GM19324 (cell line): ENCODE results near the gene FHDC1.

ENCODE experiments used
- ATAC-seq: cut with Tn5 transposase; IDR thresholded peaks from one replicate; pipeline ENCODE4 v1.9.1; 2021; ENCODE audit warnings: mild to moderate bottlenecking, moderate library complexity; ENCODE audit not compliant: unreplicated experiment, low FRiP score

FHDC1 gene

DNA sequence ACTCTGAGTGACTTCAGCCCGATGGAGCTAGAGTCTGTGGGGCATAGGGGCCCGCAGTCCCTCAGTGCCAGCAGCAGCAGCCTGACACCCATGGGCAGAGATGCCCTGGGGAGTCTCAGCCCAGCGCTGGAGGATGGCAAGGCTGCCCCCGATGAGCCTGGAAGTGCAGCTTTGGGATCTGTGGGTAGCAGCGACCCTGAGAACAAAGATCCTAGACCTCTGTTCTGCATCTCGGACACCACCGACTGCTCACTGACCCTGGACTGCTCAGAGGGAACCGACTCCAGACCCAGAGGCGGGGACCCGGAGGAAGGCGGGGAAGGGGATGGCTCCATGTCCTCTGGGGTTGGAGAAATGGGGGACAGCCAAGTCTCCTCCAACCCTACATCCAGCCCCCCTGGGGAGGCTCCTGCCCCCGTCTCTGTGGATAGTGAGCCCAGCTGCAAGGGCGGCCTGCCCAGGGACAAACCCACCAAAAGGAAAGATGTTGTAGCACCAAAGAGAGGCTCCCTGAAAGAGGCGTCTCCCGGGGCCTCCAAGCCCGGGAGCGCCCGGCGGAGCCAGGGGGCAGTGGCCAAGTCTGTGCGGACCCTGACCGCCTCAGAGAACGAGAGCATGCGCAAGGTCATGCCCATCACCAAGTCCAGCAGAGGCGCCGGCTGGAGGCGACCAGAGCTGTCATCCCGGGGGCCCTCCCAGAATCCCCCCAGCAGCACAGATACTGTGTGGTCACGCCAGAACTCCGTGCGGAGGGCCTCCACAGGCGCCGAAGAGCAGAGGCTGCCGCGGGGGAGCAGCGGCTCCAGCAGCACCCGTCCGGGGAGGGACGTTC, 39.5 kb downstream of the FHDC1 start:
- no peak for ATAC-seq

DNA sequence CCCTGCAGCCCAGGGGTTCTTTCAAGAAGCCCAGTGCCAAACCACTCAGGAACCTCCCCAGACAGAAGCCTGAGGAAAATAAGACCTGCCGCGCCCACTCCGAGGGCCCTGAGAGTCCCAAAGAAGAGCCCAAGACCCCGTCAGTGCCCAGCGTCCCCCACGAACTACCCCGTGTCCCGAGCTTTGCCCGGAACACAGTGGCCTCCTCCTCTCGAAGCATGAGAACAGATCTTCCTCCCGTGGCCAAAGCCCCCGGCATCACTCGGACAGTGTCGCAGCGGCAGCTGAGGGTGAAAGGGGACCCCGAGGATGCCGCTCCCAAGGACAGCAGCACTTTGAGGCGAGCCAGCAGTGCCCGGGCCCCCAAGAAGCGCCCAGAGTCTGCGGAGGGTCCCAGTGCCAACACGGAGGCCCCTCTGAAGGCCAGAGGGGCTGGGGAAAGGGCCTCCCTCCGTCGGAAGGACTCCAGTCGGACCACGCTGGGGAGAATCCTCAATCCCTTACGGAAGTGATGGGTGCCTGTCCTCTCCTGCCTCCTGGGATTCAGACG, 40.2 kb downstream of the FHDC1 start:
- no peak for ATAC-seq

- no peak for ATAC-seq
Observed at GRCh38 chr4:152979731-152980330, 43.7 kb downstream of the FHDC1 start.

GRCh38 chr4:152981278-152981677, 45.2 kb downstream of the FHDC1 start:
- no peak for ATAC-seq

GRCh38 chr4:152981842-152982241, 45.7 kb downstream of the FHDC1 start:
- no peak for ATAC-seq

DNA sequence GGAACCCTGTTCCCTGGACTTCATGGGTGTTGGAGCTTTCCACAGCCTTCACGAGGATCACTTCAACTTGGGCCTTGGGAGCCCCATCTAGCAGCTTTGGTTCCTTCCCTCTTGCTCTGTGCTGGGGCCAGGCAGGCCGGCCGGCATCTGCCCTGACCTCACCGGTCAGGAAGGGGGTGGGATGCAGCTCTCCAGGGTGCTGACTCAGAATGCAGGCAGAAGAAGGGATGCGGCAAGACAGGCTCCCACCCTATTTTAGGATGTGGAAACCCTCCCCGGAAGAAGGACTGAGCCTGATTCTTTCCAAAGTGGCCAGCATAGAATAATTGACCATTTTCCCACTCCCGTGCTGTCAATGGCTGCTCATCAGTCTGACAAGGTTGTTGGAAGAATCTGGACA, 47.1 kb downstream of the FHDC1 start:
- ATAC-seq = no peak

DNA sequence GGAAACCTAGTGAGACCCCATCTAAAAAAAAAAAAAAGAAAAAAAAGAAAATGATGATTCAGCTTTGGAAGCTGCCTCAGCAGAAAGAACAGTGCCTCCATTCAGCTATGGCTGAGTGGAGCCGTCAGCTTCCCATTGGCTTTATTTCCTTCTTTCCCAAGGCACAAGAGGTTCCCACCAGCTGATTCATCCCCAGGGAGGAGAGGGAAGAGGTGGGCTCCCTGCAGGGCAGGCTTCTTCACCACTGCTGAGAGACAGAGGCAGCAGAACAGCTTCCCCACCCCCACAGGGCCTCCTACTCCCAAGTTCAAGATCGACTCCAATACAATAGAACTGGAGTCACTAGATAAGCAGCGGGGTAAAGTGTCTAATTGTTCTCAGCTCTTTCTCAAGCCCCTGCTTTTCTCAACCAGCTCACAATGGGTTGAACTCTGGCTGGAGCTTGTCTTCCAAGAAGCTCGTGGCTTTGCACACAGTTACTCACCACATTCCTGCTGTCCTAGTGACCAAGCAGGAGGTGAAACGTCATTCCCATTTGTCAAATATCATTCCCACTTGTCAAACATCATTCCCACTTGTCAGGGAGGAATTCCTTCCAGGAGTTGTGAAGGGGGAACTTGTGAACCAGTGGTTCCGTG, 47.8 kb downstream of the FHDC1 start:
- ATAC-seq = no peak

DNA sequence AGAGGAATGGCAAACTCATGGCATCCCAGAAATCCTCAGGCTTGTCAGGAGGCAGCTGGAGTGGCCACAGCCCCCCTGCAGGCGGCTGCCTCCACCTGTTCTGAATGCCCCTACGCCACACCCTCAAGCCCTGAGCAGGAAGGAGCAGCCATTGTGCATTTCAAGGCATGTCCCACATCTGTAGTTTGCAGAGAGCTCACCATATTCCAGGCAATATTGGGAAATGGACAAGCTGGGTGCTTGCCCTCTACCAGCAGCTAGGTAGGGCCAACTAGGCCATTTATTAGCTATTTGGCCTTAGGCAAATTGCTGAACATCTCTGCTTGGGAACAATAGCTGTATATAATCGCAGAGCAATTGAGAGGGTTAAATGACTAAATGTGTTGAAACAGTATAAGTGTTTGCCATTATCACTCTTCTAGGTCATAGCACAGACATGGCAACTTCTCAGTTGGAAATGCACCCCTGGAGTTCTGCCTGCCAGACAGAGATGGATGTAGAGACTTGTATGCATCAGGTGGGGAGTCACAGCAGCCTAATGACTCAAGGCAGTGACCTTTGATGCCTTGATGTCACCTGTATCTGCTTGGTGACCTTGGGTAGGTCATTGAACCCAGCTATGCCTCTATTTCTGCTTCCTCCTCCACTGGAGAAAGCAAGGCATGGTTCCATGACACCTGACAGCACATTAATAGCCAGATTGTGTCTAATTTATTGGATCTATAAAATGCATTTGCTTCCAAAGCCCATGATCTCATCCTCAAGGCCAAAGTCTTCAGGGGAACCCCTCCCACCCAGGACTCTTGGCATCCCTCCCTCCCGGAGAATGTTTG, 52.8 kb downstream of the FHDC1 start:
- no peak for ATAC-seq

GRCh38 chr4:152989554-152989970, 53.4 kb downstream of the FHDC1 start:
- no peak for ATAC-seq

GRCh38 chr4:152990471-152991131, 54.5 kb downstream of the FHDC1 start:
- no peak for ATAC-seq

DNA sequence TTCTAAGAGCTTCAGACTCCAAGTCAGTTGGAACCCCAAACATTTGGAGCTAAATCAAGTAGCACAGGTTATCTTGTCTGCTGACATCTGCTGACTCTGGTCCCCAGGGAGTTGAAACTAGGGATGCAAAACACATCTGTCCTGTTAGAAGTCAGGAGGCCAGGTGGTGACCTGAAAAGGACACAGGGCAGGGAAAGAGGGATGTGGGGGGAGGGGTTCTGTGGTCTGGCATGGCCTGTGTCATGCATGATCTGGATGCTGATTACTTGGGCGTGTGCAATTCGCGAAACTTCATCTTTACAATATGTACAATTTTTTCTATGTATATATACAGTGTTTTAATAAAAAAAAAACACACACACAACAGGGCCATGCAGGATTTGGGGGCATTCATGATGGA, 55.3 kb downstream of the FHDC1 start:
- no peak for ATAC-seq

GRCh38 chr4:152992027-152992426, 55.9 kb downstream of the FHDC1 start:
- no peak for ATAC-seq

DNA sequence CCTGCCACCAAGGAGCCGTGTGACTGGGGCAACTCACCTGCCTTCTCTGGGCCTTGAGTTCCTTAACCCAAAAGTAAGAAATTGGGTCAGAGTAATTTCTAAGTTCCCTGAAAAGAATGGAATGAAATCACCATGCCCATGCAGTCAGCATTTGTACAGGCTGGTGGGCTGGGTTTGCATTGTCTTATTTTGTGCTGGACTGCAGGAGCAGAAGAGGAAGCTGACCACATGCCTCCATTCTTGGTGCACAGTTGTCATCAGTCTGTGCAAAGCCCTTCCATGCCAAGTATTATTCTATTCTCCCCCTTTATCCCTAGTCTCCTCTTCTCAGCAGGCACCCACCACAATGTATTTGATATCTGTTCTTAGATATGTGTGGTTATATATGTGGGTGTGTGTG, 56.3 kb downstream of the FHDC1 start:
- no peak for ATAC-seq

DNA sequence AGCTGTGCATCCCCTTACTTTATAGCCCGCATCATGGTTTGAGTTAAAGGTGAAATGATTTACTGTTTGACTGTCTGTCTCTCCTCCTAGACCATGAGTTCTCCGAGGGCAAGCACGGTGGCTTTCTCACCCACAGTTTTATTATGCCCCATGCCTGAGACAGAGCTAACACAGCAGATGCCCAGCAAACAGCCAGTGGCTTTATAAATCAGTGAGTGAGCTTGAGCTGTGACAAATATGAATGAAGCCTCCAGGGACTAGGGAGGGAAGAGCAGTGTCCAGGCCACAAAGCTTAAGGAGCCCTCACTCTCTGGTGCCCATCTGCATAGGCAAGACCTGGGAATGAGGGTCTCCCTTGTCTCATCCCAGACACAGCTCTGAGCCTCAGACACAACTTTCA, 57.9 kb downstream of the FHDC1 start:
- no peak for ATAC-seq

DNA sequence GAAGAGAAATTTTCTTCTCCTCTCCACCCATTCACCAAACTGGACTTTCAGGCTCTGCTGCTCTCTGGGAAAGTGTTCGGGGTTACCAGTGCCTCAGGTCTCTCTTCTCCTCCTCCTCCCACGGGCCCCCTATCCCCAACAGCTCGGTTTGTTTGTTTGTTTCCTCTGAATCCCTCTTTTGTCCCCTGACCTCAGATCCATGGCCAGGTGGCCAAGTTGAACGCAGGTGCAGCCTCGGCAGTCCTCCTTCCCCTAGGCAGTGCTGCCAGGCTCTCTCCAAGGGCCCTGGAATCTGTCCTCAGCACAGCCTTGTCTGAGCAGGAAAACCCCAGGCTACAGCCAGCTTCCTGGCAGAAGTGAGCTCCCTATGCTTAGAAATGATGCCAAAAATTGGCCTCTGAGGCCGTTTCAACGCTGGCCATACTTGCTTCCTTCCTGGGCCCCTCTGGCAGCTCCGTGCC, 60.0 kb downstream of the FHDC1 start:
- ATAC-seq = no peak

GRCh38 chr4:152996672-152997071, 60.5 kb downstream of the FHDC1 start:
- ATAC-seq = no peak

GRCh38 chr4:152997288-152997687, 61.2 kb downstream of the FHDC1 start:
- ATAC-seq = no peak

DNA sequence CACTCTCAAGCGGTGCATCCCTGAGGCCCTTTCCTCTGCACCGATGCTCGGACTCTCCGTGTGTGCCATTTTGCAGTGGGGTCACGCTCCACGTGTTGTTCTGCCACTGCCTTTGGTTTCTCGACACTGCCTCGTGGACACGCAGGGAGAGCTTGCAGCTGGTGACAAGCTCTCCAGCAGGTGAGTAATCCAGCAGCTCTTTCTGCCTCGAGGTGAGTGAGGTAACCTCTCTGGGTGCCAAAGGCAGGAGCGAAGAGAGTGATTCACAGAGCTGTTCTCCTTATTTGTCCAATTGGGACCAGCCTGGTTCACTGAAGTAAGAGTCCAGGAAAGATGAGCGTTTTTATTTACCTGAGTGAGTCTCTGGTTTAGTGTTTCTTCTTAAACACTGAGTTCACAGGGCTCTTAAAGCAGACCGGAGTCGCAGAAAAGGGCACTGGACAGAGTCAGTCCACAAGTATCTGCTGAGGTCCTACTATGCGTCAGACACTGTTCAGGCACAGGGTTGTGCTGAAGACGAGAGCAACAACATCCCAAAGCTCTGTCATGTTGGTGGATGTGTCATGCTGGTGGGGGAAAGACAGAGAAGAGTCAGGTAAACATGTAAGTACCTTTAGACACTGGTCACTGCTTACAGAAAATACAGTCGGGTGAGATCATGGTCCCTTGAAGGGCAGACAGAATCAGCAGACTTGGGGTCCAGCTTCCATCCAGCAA, 61.8 kb downstream of the FHDC1 start:
- ATAC-seq = no peak

DNA sequence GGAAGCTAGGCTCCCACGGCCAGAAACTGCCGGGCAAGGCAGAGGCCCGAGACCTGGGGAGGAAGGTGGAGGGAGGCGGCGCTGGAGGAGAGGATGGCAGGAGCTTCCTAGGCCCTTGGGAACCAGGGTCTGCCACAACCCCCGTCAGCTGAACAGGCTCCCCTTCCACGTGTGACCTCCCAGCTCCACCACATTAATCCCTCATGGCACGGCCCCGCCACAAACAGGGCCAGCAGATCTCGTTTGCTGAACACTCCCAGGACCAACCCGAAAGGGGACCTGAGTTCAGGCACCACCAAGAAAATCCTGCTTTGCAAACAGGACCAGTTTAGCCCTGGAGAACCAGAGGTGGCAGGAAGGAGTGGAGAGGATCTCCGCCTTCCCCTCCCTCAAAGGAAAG, 62.7 kb downstream of the FHDC1 start:
- ATAC-seq = no peak
